MCF 10A (cell line): ENCODE results near the gene ADD3. TPM values are rescaled to one million over a fixed set of nuclear protein-coding genes. Genes with fewer than 3 reads are reported as not detected.

ENCODE experiments used
- BruUV-seq: library from RNA; stranded (reverse); fragments of 400-500 nt; replicated peaks from 2 replicates; lab custom pipeline; 2021; lab: Mats Ljungman, UMichigan
- CTCF ChIA-PET: fragments of 300-600 bp; sonication (Branson Sonifier 250); formaldehyde crosslinking; extraction: SDS; loops from one replicate; lab custom pipeline; 2021; ENCODE audit warnings: antibody characterized with exemption, inconsistent platforms; lab: Yijun Ruan, JAX
- POLR2A ChIA-PET: fragments of 300-600, 350-650 bp; sonication (Branson Sonifier 250); formaldehyde crosslinking; extraction: SDS; loops from one replicate; lab custom pipeline; 2020; ENCODE audit warnings: antibody characterized with exemption, inconsistent platforms; lab: Yijun Ruan, JAX
- DNase-seq: peaks from one replicate; pipeline ENCODE4 v3.0.0-alpha.2; 2018; ENCODE audit not compliant: unreplicated experiment
- H3K27ac Mint-ChIP-seq: one replicate; pipeline ENCODE4 v1.8.0; 2022; ENCODE audit warnings: mild to moderate bottlenecking, low read depth, mixed read lengths; ENCODE audit not compliant: unreplicated experiment
- H3K27me3 Mint-ChIP-seq: one replicate; pipeline ENCODE4 v1.8.0; 2022; ENCODE audit warnings: mixed read lengths; ENCODE audit not compliant: insufficient read depth, unreplicated experiment
- H3K36me3 Mint-ChIP-seq: one replicate; pipeline ENCODE4 v1.8.0; 2022; ENCODE audit warnings: mild to moderate bottlenecking, moderate library complexity, mixed read lengths; ENCODE audit not compliant: insufficient read depth, unreplicated experiment
- H3K4me1 Mint-ChIP-seq: one replicate; pipeline ENCODE4 v1.8.0; 2022; ENCODE audit warnings: mixed read lengths; ENCODE audit not compliant: insufficient read depth, unreplicated experiment
- H3K4me3 Mint-ChIP-seq: one replicate; pipeline ENCODE4 v1.8.0; 2022; ENCODE audit warnings: mild to moderate bottlenecking, moderate library complexity, mixed read lengths; ENCODE audit not compliant: unreplicated experiment
- H3K9me3 Mint-ChIP-seq: one replicate; pipeline ENCODE4 v1.8.0; 2022; ENCODE audit warnings: mixed read lengths; ENCODE audit not compliant: unreplicated experiment
- CTCF ChIP-seq: fragments of 200-600 bp; IDR thresholded peaks from one replicate; pipeline ENCODE4 v1.8.0; 2022; ENCODE audit warnings: antibody characterized with exemption, mild to moderate bottlenecking; ENCODE audit not compliant: unreplicated experiment
- intact Hi-C: fragments of 100-400 bp; cut with micrococcal nuclease; formaldehyde crosslinking; loops from 2 replicates; pipeline ENCODE4 v1.14.1; 2022
- total RNA-seq: library from RNA; stranded (reverse); gene quantifications from 2 replicates; pipeline ENCODE4 v1.2.3, GENCODE V29; 2022

Gene ADD3
- total RNA-seq, 1 experiment from 2014 or later: 14.5 TPM

GRCh38 chr10:110147961-110148360 lies 140.2 kb downstream of the ADD3 start:
- TF ChIP-seq CTCF: no peak
- POLR2A ChIA-PET: interaction anchor here (1.0 to 1.1 kb wide), 2 partner anchors 10 to 60 kb away, joined by 3 to 5 read pairs; no protein-coding TSS in a partner anchor
- no peak overlapping the region for H3K4me3 Mint-ChIP-seq
- CTCF ChIA-PET: interaction anchor here (2.3 kb wide), 1 partner anchor 131 kb away, joined by 6 read pairs; no protein-coding TSS in a partner anchor
- intact Hi-C loops: no loop called here
- no peaks in the 10 kb centered on the region for H3K27me3 Mint-ChIP-seq
- H3K9me3 Mint-ChIP-seq: no peaks in the 10 kb centered on the region
- peaks cover 7% of the 10 kb centered on the region for H3K4me1 Mint-ChIP-seq
- BruUV-seq: no TSS peak
- DNase-seq: no peak
- H3K27ac Mint-ChIP-seq: no peak overlapping the region
- H3K36me3 Mint-ChIP-seq: no peaks in the 10 kb centered on the region

GRCh38 chr10:110149259-110149658 lies 141.5 kb downstream of the ADD3 start:
- intact Hi-C loops: no loop called here
- POLR2A ChIA-PET: no interaction called here
- H3K36me3 Mint-ChIP-seq: no peaks in the 10 kb centered on the region
- CTCF ChIA-PET: interaction anchor here (0.6 to 1.3 kb wide), 4 partner anchors 11 to 130 kb away, joined by 3 to 4 read pairs (median 4); no protein-coding TSS in a partner anchor
- no peak overlapping the region for H3K27ac Mint-ChIP-seq
- no TSS peak for BruUV-seq
- no peak overlapping the region for H3K4me3 Mint-ChIP-seq
- no peak for TF ChIP-seq CTCF
- H3K9me3 Mint-ChIP-seq: no peaks in the 10 kb centered on the region
- no peak for DNase-seq
- H3K4me1 Mint-ChIP-seq: peaks cover 7% of the 10 kb centered on the region
- no peaks in the 10 kb centered on the region for H3K27me3 Mint-ChIP-seq

DNA sequence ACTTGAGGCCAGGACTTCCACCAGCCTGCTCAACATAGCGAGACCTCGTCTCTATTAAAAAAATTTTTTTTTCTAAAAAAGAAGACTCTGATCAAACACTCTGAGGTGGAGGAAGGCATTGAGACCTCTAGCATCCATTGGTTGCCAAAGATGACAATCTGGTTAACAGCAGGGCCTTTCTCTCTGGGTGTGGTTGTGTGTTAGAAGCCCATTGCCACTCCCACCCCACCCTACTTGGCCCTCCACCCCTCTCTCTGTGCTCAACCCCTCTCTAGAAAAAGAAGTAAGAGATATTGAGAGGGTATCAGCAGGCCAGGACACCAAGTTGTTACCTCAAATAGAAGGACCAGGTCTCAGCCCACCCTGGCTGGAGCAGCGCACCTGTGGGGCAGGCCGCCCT lies 142.3 kb downstream of the ADD3 start:
- TF ChIP-seq CTCF: no peak
- DNase-seq: no peak
- no TSS peak for BruUV-seq
- Mint-ChIP-seq H3K27me3 (no peaks in the 10 kb centered on the region), H3K9me3 (no peaks in the 10 kb centered on the region), H3K36me3 (no peaks in the 10 kb centered on the region), H3K4me3 (no peak overlapping the region), H3K27ac (no peak overlapping the region), H3K4me1 (peaks cover 7% of the 10 kb centered on the region)
- CTCF ChIA-PET: interaction anchor here (0.6 to 1.3 kb wide), 4 partner anchors 12 to 129 kb away, joined by 3 to 4 read pairs (median 4); no protein-coding TSS in a partner anchor
- intact Hi-C loops: no loop called here
- POLR2A ChIA-PET: interaction anchor here (0.6 kb wide), 1 partner anchor 14 kb away, joined by 3 read pairs; no protein-coding TSS in a partner anchor

- ChIA-PET POLR2A (interaction anchor here (1.0 to 1.6 kb wide), 4 partner anchors 10 to 74 kb away, joined by 3 to 9 read pairs (median 6); no protein-coding TSS in a partner anchor), CTCF (interaction anchor here (0.6 to 1.8 kb wide), 4 partner anchors 13 to 1837 kb away, joined by 3 to 6 read pairs (median 4); no protein-coding TSS in a partner anchor)
- BruUV-seq: no TSS peak
- H3K4me3 Mint-ChIP-seq: no peak overlapping the region
- H3K27me3 Mint-ChIP-seq: no peaks in the 10 kb centered on the region
- H3K27ac Mint-ChIP-seq: no peak overlapping the region
- TF ChIP-seq CTCF: no peak
- no peak for DNase-seq
- no peaks in the 10 kb centered on the region for H3K36me3 Mint-ChIP-seq
- no peaks in the 10 kb centered on the region for H3K9me3 Mint-ChIP-seq
- peaks cover 7% of the 10 kb centered on the region for H3K4me1 Mint-ChIP-seq
- intact Hi-C loops: no loop called here
Measured at GRCh38 chr10:110150981-110151380, 143.2 kb downstream of the ADD3 start.
